Hepatocyte (in vitro differentiated cells): Measurements from ENCODE around the gene DNAH3. TPM values are rescaled to one million over a fixed set of nuclear protein-coding genes. Genes with fewer than 3 reads are reported as not detected.

Source experiments
- DNase-seq: peaks from one replicate; pipeline ENCODE4 v3.0.0-alpha.2; 2016; ENCODE audit warnings: low spot score
- H2AFZ ChIP-seq: fragments of 200-600 bp; sonication (generic); 2 replicates; pipeline ENCODE4 v1.6.0; 2016; ENCODE audit warnings: antibody characterized with exemption, mild to moderate bottlenecking
- H3K27ac ChIP-seq: fragments of 200-600 bp; sonication (generic); 2 replicates; pipeline ENCODE4 v1.5.1; 2016; ENCODE audit warnings: mild to moderate bottlenecking
- H3K27me3 ChIP-seq: fragments of 200-600 bp; sonication (generic); 2 replicates; pipeline ENCODE4 v1.6.1; 2016
- H3K36me3 ChIP-seq: fragments of 200-600 bp; sonication (generic); replicated peaks from 2 replicates; pipeline ENCODE4 v1.5.1; 2016; ENCODE audit warnings: low read depth; ENCODE audit not compliant: insufficient read depth
- H3K4me1 ChIP-seq: fragments of 200-600 bp; sonication (generic); 2 replicates; pipeline ENCODE4 v1.5.1; 2016; ENCODE audit warnings: mild to moderate bottlenecking, moderate library complexity; ENCODE audit not compliant: insufficient read depth
- H3K4me2 ChIP-seq: fragments of 200-600 bp; sonication (generic); 2 replicates; pipeline ENCODE4 v1.6.0; 2016
- H3K4me3 ChIP-seq: fragments of 200-600 bp; sonication (generic); 2 replicates; pipeline ENCODE4 v1.5.1; 2016; ENCODE audit warnings: mild to moderate bottlenecking
- H3K79me2 ChIP-seq: fragments of 200-600 bp; sonication (generic); 2 replicates; pipeline ENCODE4 v1.6.0; 2017; ENCODE audit warnings: mild to moderate bottlenecking
- H3K9me2 ChIP-seq: fragments of 200-600 bp; sonication (generic); replicated peaks from 2 replicates; pipeline ENCODE4 v1.6.0; 2017; ENCODE audit warnings: mild to moderate bottlenecking; ENCODE audit not compliant: insufficient read depth
- H3K9me3 ChIP-seq: fragments of 200-600 bp; sonication (generic); 2 replicates; pipeline ENCODE4 v1.5.1; 2016; ENCODE audit warnings: low read depth, mild to moderate bottlenecking
- H4K20me1 ChIP-seq: fragments of 200-600 bp; sonication (generic); 2 replicates; pipeline ENCODE4 v1.6.0; 2016; ENCODE audit warnings: mild to moderate bottlenecking; ENCODE audit not compliant: insufficient read depth, poor library complexity, severe bottlenecking
- EZH2 ChIP-seq: fragments of 200-600 bp; sonication (generic); IDR thresholded peaks from 2 replicates; pipeline ENCODE4 v1.6.1; 2016; ENCODE audit warnings: antibody characterized with exemption, mild to moderate bottlenecking, borderline replicate concordance
- EZH2phosphoT487 ChIP-seq: fragments of 200-600 bp; sonication (generic); IDR thresholded peaks from one replicate; pipeline ENCODE4 v1.6.1; 2018; ENCODE audit warnings: antibody characterized with exemption, mild to moderate bottlenecking, low read depth, moderate library complexity; ENCODE audit not compliant: unreplicated experiment, severe bottlenecking
- WGBS: methylation state at CpG from one replicate; pipeline ENCODE4 v1.1.6; 2016; ENCODE audit warnings: low lambda C conversion rate; ENCODE audit errors: missing lambda C conversion rate; 5-methylcytosine and 5-hydroxymethylcytosine counted together
- polyA plus RNA-seq: library from polyadenylated mRNA; unstranded; fragments of >200 nt; fragmentation: Nextera tagmentation; extraction: Ambion mirVana; gene quantifications from 2 replicates; pipeline ENCODE4 v1.2.1, GENCODE V29; 2016
- total RNA-seq: library from RNA; depleted of rRNA; stranded (reverse); fragments of >200 nt; gene quantifications from 2 replicates; pipeline ENCODE4 v1.2.3, GENCODE V29; 2014
- TF ChIP-seq, protein P1 (sequence below): fragments of 200-600 bp; sonication (generic); IDR thresholded peaks from 2 replicates; pipeline ENCODE4 v1.5.1; 2016; ENCODE audit warnings: antibody characterized with exemption, mild to moderate bottlenecking; ENCODE audit not compliant: poor library complexity

DNAH3 gene
- total and polyA plus RNA-seq, 2 experiments from 2014 or later: 0.33 to 0.37 TPM

DNA sequence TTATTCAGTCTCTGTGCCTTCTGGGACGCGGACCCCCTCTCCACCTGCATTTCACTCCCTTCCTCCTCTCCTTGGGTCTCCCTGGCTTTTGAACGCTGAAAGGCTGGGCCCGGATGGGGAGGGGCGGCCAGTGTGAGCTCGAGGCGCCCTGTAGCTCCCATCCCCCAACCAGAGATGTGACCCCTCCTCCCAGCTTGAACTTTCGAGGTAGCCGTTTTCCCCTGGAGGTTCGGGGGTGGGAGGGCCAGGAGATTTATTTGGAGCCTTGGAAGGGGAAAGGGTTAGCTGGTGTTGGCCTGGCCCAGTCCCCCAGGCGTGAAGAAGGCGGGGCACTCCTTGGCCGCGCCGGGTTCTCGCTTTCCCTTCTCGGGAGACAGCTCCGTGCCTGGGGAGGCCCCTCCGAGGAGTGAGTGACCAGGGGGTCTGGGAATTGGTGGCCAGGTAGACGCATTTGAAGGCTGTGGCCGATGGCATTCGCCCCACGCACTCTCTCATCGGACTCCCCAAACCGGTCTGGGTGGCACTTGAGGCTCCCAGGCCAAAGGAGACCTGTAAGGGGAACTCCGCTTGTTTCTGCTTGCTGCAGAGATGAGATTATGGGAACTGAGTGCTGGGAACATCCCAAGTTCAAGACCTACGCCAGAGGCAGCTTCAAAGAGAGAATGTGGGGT, 8.8 kb upstream of the DNAH3 start:
- DNase-seq: peak; percentile 43
- no peaks in the 10 kb centered on the region for H4K20me1 ChIP-seq
- peak overlapping the region; percentile 98 for H3K4me2 ChIP-seq
- no peaks in the 10 kb centered on the region for H3K79me2 ChIP-seq
- H3K4me3 ChIP-seq: peak overlapping the region; percentile 91
- H3K27ac ChIP-seq: no peak overlapping the region
- no peaks in the 10 kb centered on the region for H3K9me3 ChIP-seq
- H3K27me3 ChIP-seq: no peaks in the 10 kb centered on the region
- no peaks in the 10 kb centered on the region for H3K36me3 ChIP-seq
- peak overlapping the region; percentile 95 for H2AFZ ChIP-seq
- peaks cover 14% of the 10 kb centered on the region for H3K4me1 ChIP-seq
- TF ChIP-seq EZH2phosphoT487: no peak
- TF ChIP-seq EZH2: no peak
- TF ChIP-seq, protein P1, sequence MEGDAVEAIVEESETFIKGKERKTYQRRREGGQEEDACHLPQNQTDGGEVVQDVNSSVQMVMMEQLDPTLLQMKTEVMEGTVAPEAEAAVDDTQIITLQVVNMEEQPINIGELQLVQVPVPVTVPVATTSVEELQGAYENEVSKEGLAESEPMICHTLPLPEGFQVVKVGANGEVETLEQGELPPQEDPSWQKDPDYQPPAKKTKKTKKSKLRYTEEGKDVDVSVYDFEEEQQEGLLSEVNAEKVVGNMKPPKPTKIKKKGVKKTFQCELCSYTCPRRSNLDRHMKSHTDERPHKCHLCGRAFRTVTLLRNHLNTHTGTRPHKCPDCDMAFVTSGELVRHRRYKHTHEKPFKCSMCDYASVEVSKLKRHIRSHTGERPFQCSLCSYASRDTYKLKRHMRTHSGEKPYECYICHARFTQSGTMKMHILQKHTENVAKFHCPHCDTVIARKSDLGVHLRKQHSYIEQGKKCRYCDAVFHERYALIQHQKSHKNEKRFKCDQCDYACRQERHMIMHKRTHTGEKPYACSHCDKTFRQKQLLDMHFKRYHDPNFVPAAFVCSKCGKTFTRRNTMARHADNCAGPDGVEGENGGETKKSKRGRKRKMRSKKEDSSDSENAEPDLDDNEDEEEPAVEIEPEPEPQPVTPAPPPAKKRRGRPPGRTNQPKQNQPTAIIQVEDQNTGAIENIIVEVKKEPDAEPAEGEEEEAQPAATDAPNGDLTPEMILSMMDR: no peak
- WGBS: 5% methylated on average over 27 of the region's 27 CpGs
- H3K9me2 ChIP-seq: no peaks in the 10 kb centered on the region

DNA sequence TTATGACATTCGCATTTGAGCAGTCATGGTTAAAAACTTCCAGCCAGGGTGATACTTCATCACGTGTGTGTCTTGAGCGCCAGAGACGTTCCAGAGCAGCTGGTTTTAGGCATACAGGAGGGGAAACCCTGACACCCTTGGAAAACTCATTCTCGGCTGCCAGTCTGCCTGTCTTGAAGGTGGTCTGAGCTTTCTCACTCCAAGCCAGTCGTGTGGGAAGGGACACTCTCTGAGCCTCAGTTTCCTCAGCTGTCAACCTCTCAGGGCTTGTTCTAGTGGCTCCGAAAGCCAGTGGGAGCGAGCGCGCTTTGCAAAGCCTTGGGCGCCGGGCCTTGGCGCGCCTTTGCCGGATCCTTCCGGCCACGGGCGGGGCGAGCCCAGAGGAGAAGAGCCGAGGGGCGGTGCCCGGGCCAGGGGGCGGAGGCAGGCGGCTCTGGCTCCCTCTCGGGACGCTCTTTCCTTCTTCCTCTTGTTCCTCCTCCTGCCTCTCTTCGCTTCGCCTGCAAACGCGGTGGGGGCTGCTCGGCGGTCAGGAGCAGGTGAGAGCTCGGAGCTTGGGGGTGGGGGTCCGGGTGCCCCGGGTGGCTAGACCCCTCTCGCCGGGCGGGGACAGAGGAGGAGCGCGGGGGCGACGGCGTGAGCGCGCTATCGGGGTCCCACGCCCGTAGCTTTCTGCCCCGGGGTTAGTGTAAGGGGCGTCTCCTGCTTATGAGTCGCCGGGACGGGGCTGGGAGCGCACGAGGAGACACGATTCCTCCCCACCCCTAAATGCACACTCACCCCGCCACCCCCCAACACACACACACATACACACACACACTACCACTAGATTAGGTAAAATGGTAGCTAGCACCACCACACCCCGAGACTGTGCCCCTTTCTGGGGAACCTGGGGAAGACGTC, 7.8 kb upstream of the DNAH3 start, which contains the start of gene LDAF1:
Gene LDAF1, plus strand, starts transcription at position 467 of the 903 bp plus-strand sequence. CDS start 2,509 bp downstream, outside the sequence.
- DNase-seq: peak; percentile 92
- Histone ChIP-seq H3K4me3 (peak within 1 kb of the TSS; percentile 91), H3K27me3 (no peaks in the 10 kb centered on the region), H3K27ac (peak within 1 kb of the TSS; percentile 33), H3K9me3 (no peaks in the 10 kb centered on the region), H4K20me1 (no peaks in the 10 kb centered on the region), H3K4me1 (peaks cover 14% of the 10 kb centered on the region), H2AFZ (peak within 1 kb of the TSS; percentile 95), H3K79me2 (no peaks in the 10 kb centered on the region), H3K9me2 (no peaks in the 10 kb centered on the region), H3K4me2 (peak within 1 kb of the TSS; percentile 98), H3K36me3 (no peaks in the 10 kb centered on the region)
- TF ChIP-seq, protein P1: no peak
- TF ChIP-seq EZH2phosphoT487 (no peak), EZH2 (no peak)
- WGBS: 3% methylated on average over 31 of the region's 59 CpGs

DNA sequence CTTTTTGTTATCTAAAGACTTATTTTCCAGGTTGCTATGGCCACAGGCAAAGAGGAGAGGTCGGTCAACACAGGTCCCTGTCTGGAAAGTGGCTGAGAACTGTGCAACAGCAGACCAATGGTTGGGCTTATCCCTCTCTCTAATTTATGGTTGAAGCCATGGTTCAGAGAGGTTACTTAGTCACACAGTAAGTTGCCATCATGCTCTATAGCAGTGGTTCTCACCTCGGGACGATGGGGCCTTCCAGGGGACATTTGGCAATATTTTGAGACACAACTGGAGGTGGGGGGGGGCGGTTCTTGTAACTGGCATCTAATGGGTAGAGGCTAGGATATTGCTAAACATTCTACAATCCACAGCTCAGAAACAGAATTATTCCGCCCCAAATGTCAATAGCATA, 7.0 kb upstream of the DNAH3 start:
- H3K4me3 ChIP-seq: no peak overlapping the region
- H2AFZ ChIP-seq: no peak overlapping the region
- peak overlapping the region; percentile 33 for H3K27ac ChIP-seq
- no peaks in the 10 kb centered on the region for H4K20me1 ChIP-seq
- no peaks in the 10 kb centered on the region for H3K9me2 ChIP-seq
- no peaks in the 10 kb centered on the region for H3K36me3 ChIP-seq
- WGBS: 84% methylated on average over 5 of the region's 5 CpGs
- no peaks in the 10 kb centered on the region for H3K79me2 ChIP-seq
- TF ChIP-seq EZH2: no peak
- TF ChIP-seq, protein P1: no peak
- TF ChIP-seq EZH2phosphoT487: no peak
- no peaks in the 10 kb centered on the region for H3K9me3 ChIP-seq
- DNase-seq: no peak
- H3K27me3 ChIP-seq: no peaks in the 10 kb centered on the region
- H3K4me2 ChIP-seq: peak overlapping the region; percentile 98
- peaks cover 13% of the 10 kb centered on the region for H3K4me1 ChIP-seq
